Gastrocnemius medialis (tissue), 4 donors: ENCODE results near the gene CPM.

Experiments used
- CTCF ChIP-seq, 5 experiments: fragments of 450-650 bp in 3 of 5; fragments of 200-600 bp in 2 of 5; sonication (generic) in 2 of 5; IDR thresholded peaks in 4 of 5; conservative IDR thresholded peaks in 1 of 5; 1 replicate in 4 of 5; 2 replicates in 1 of 5; pipeline ENCODE4 v1.5.1; 2016 to 2019; ENCODE audit warnings: antibody characterized with exemption in 5 of 5, mild to moderate bottlenecking in 3 of 5, moderate library complexity in 3 of 5
- POLR2A ChIP-seq, 2 donors: fragments of 450-650 bp; IDR thresholded peaks; one replicate each; pipeline ENCODE4 v1.6.1; 2017; ENCODE audit warnings: antibody characterized with exemption in 2 of 2, mild to moderate bottlenecking in 2 of 2, moderate library complexity in 2 of 2

GRCh38 chr12:68838046-68838886, 94.7 kb downstream of the CPM start:
- TF ChIP-seq POLR2A (IDR thresholded peaks at IDR 0.05) (no peak), CTCF (IDR thresholded peaks at IDR 0.05 in 4 of 5, conservative IDR thresholded peaks at IDR 0.05 in 1 of 5) (no peak)
